ENCODE measurements around the gene TMEM14B.

TMEM14B gene

GRCh38 chr6:10800810-10801209 is 53.2 kb downstream of the TMEM14B start:
- no peak for DNase-seq (ENCODE audit: low read depth)

GRCh38 chr6:10801224-10801848 is 53.7 kb downstream of the TMEM14B start:
- peak; percentile 99 for TF ChIP-seq CTCF (IDR thresholded peaks at IDR 0.05; ENCODE audit: low read depth, low read length)
- TF ChIP-seq POLR2A (IDR thresholded peaks at IDR 0.05; ENCODE audit: extremely low read depth, insufficient read length), result no peak
- DNase-seq (ENCODE audit: low read depth), result peak; percentile 78
- no peak overlapping the region for H3K4me3 ChIP-seq (ENCODE audit: low read depth, low read length)

More at GRCh38 chr6:10800810-10801209, 53.2 kb downstream of the TMEM14B start:
- no peak for TF ChIP-seq CTCF (IDR thresholded peaks at IDR 0.05; ENCODE audit: low read depth, low read length)
- no peak for TF ChIP-seq MYC (IDR thresholded peaks at IDR 0.05; ENCODE audit: low read depth, low read length)
- TF ChIP-seq POLR2A (IDR thresholded peaks at IDR 0.05; ENCODE audit: extremely low read depth, insufficient read length), result no peak
- no peak for TF ChIP-seq MAX (IDR thresholded peaks at IDR 0.05; ENCODE audit: low read depth, low read length)
- H3K4me3 ChIP-seq (ENCODE audit: low read depth, low read length), result no peak overlapping the region

Measured in NB4 (cell line).